ENCODE measurements around the gene ARSB.

ARSB gene

GRCh38 chr5:78797936-78798672, 187.0 kb downstream of the ARSB start:
- TF ChIP-seq JUND (IDR thresholded peaks at IDR 0.05; ENCODE audit: low read depth), result no peak
- in situ Hi-C loops (cut with HindIII; ENCODE audit: low pct_unique_long_range_greater_than_20kb, low sequenced_read_pairs), result no loop called here
- DNase-seq (ENCODE audit: low read depth in 1 of 2, low spot score in 1 of 2), result no peak

DNA sequence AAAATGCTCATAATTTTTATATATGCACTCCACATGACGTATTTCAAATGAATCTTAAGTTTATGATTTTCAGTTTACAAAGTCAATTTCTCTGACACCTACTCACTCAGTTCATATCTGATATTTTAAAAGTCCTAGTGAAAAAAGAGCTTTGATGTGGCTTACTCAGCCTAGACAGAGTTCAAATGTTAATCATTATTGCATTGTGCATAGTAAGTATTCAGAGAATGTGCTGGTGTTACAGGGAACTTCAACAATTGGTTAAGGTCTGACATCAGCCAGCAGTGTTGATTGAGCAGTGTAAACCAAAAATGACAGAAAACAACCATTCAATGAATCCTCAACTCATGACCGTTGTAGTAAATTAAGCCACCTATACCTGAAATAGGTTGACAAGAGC, 189.4 kb downstream of the ARSB start:
- in situ Hi-C loops (cut with HindIII; ENCODE audit: low pct_unique_long_range_greater_than_20kb, low sequenced_read_pairs), result no loop called here
- DNase-seq (ENCODE audit: low read depth in 1 of 2, low spot score in 1 of 2), result no peak
- no peak for TF ChIP-seq JUND (IDR thresholded peaks at IDR 0.05; ENCODE audit: low read depth)

DNA sequence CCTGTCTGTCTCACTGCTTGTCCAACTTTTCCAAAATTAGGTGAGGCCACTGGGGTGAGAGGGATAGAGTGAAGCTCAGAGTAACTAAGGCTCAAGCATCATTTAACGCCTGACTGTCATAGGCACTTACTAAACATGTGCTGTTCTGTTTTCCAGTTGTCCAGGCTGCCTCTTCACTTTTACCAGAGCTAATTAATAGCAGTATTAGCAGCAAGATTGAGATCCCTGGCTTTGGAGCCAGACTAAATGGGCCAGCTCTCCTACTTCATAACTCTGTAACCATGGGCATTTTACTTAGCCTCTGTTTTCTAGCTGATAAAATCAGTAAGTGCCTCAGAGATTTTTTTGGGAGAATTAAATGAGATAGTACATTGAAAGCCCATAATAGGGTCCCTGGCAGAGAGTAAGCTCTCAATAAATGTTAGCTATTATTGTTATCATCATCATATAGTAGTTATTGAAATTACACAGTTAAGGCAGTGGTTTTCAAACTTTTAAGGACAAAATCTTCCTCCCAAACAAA, 190.4 kb downstream of the ARSB start:
- in situ Hi-C loops (cut with HindIII; ENCODE audit: low pct_unique_long_range_greater_than_20kb, low sequenced_read_pairs), result no loop called here
- TF ChIP-seq JUND (IDR thresholded peaks at IDR 0.05; ENCODE audit: low read depth), result no peak
- DNase-seq (ENCODE audit: low read depth in 1 of 2, low spot score in 1 of 2), result no peak

DNA sequence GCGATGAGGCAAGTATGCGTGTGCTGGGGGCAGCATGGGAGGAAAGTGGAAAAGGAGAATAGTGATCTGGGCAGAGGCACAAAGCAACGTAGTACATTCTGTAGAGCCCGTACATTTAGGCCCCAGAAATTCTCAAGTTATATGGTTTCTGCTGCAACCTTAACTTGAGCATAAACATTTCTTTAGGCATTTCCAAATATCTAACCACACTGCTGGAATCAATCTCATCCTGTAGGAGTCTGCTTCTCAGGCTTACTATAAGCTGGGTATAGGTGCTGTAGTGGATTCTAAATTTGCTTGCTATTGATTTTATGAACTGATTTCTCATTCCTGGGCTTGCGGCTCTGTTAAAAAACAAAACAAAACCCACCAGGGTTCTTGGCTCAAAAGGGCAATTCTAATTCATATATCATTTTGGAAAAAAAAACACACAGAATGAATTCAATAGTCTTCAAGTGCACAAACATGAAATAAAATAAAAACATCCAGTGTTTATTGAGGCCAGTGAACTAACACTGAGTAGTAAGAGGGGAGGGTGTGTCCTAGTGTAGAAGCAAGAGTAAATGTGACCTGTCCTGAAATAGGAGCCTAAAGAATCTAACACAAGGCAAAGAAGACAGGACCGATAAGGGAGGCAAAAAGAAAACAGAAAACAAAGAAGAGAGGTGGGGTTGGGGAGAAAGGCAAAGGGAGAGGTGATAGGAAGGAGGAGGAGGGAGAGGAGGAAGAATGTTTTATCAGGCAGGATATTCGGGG, 191.0 kb downstream of the ARSB start:
- no peak for DNase-seq (ENCODE audit: low read depth in 1 of 2, low spot score in 1 of 2)
- TF ChIP-seq JUND (IDR thresholded peaks at IDR 0.05; ENCODE audit: low read depth), result no peak
- in situ Hi-C loops (cut with HindIII; ENCODE audit: low pct_unique_long_range_greater_than_20kb, low sequenced_read_pairs), result no loop called here

DNA sequence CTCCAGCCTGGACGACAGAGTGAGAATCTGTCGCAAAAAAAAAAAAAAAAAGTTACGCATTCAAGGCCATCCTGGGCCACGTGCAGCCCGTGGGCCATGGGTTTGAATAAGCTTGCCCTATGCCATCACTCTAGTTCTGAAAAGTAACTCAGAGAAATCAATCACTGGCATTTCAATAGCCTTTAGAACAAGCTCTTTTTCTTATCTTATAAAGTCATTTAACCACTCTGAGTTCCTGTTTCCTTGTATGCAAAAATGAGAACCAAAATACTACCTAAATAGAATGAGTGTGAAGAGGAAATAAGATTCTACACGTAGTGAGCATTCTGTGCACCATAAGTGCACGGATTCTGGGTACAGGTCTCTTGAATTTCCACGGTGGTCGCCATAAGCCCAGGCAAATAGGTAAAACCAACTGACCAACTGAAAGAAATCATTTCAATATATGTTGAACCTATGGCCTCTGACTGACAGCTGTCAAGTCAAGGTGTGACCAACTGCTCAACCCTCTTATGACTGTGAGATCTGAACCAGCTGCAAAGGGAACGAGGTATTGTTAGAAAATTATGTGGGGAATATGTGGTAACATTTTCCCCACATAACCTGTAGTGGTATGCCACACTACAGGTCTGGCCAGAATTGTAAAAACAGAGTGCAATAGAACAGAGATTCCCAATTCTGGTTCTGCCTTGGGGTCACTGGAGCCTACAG, 192.6 kb downstream of the ARSB start:
- DNase-seq (ENCODE audit: low read depth in 1 of 2, low spot score in 1 of 2), result no peak
- no peak for TF ChIP-seq JUND (IDR thresholded peaks at IDR 0.05; ENCODE audit: low read depth)

DNA sequence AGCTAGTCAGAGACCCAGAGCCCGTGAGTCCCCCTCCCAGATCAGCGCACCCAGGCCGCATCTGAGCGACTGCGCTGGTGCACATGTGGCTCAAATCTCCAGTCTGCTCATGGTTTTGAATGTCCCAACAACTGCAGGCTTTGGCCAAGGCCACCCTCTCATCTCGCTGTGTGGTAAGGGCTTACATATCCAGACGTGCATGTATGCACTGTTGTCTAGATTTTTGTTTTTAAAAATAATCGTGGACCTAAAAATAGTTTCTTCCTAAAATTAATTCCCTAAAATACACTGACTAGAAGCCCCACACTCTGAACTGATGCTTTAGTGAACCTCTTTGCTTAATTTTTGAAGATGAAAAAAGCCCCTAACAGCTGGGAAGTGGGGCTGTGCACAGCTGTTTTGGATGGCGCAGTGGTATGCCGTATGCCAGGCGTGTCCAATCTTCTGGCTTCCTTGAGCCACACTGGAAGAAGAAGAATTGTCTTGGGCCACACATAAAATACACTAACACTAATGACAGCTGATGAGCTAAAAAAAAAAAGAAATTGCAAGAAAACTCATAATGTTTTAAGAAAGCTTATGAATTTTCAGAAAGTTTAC, 193.5 kb downstream of the ARSB start:
- no peak for DNase-seq (ENCODE audit: low read depth in 1 of 2, low spot score in 1 of 2)
- in situ Hi-C loops (cut with HindIII; ENCODE audit: low pct_unique_long_range_greater_than_20kb, low sequenced_read_pairs), result no loop called here
- TF ChIP-seq JUND (IDR thresholded peaks at IDR 0.05; ENCODE audit: low read depth), result no peak

More for the DNA sequence above, 192.6 kb downstream of the ARSB start:
- in situ Hi-C loops (cut with HindIII; ENCODE audit: low pct_unique_long_range_greater_than_20kb, low sequenced_read_pairs), result no loop called here

DNA sequence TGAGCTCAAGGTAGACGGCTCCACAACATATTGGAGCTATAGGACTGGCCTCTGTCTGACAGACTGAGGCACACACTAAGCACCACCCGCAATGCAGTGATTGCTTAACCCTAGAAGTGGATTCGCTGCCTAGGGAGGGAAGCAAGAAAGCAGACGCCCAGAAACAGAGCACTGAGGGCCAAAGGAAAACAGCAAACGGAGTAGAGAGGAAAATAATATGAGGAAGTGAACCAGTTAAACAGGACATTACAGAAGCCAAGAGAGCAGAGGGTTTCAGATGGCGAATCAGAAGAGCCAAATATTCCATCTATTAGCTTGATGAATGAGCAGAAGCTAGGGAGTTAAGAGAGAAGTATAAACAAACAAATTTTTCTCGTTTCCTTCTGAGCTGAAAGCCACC, 197.3 kb downstream of the ARSB start:
- in situ Hi-C loops (cut with HindIII; ENCODE audit: low pct_unique_long_range_greater_than_20kb, low sequenced_read_pairs), result no loop called here
- no peak for DNase-seq (ENCODE audit: low read depth in 1 of 2, low spot score in 1 of 2)
- no peak for TF ChIP-seq JUND (IDR thresholded peaks at IDR 0.05; ENCODE audit: low read depth)

GRCh38 chr5:78785454-78785853, 199.7 kb downstream of the ARSB start:
- TF ChIP-seq JUND (IDR thresholded peaks at IDR 0.05; ENCODE audit: low read depth), result no peak
- DNase-seq (ENCODE audit: low read depth in 1 of 2, low spot score in 1 of 2), result no peak

GRCh38 chr5:78783434-78784130, 201.5 kb downstream of the ARSB start:
- no peak for TF ChIP-seq JUND (IDR thresholded peaks at IDR 0.05; ENCODE audit: low read depth)
- DNase-seq (ENCODE audit: low read depth in 1 of 2, low spot score in 1 of 2), result no peak
- in situ Hi-C loops (cut with HindIII; ENCODE audit: low pct_unique_long_range_greater_than_20kb, low sequenced_read_pairs), result no loop called here

More at GRCh38 chr5:78785454-78785853, 199.7 kb downstream of the ARSB start:
- in situ Hi-C loops (cut with HindIII; ENCODE audit: low pct_unique_long_range_greater_than_20kb, low sequenced_read_pairs), result no loop called here

DNA sequence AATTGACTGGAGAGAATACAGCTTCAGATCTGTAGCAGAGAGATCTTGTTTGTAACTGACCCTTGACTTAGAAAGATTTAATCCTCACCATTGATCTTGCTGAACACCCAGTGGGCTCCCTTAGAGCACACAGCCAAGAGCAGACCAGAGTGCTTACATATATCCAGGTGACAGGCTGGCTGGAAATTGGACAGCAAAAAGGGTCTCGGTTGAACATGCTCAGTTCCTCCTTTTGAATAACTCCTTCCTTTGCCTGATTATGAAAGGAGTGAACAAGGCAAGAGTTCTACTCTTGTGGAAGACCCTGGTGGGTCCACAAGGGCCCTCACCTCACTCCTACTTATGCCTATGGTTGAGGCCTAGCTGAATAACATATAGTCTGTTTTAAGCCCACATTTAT, 202.4 kb downstream of the ARSB start:
- in situ Hi-C loops (cut with HindIII; ENCODE audit: low pct_unique_long_range_greater_than_20kb, low sequenced_read_pairs), result no loop called here
- DNase-seq (ENCODE audit: low read depth in 1 of 2, low spot score in 1 of 2), result no peak
- no peak for TF ChIP-seq JUND (IDR thresholded peaks at IDR 0.05; ENCODE audit: low read depth)

GRCh38 chr5:78781611-78782286, 203.4 kb downstream of the ARSB start:
- in situ Hi-C loops (cut with HindIII; ENCODE audit: low pct_unique_long_range_greater_than_20kb, low sequenced_read_pairs), result no loop called here
- no peak for DNase-seq (ENCODE audit: low read depth in 1 of 2, low spot score in 1 of 2)
- no peak for TF ChIP-seq JUND (IDR thresholded peaks at IDR 0.05; ENCODE audit: low read depth)
